Naive B cell (primary cell): ENCODE data around the gene CFL1. TPM values are rescaled to one million over a fixed set of nuclear protein-coding genes. Genes with fewer than 3 reads are reported as not detected.

Source experiments
- ATAC-seq, 2 donors: fragments of 150-1000 bp; cut with Tn5 transposase; 2 replicates each; pipeline ENCODE4 v1.10.0; 2021; ENCODE audit warnings: low read depth in 2 of 2, mild to moderate bottlenecking in 2 of 2, moderate library complexity in 2 of 2
- DNase-seq: peaks from one replicate; pipeline ENCODE4 v3.0.0; 2022
- H3K27ac Mint-ChIP-seq, 6 donors: one replicate each; pipeline ENCODE4 v1.8.0; 2020 to 2022; ENCODE audit warnings: mild to moderate bottlenecking in 6 of 6, mixed read lengths in 6 of 6, moderate library complexity in 5 of 6, inconsistent platforms in 2 of 6
- H3K27me3 Mint-ChIP-seq, 3 donors: one replicate each; pipeline ENCODE4 v1.8.0; 2021 to 2022; ENCODE audit warnings: mixed read lengths in 3 of 3, mild to moderate bottlenecking in 1 of 3
- H3K36me3 Mint-ChIP-seq, 2 donors: one replicate each; pipeline ENCODE4 v1.8.0; 2020 to 2022; ENCODE audit warnings: mixed read lengths in 2 of 2, inconsistent platforms in 1 of 2, mild to moderate bottlenecking in 1 of 2
- H3K4me1 Mint-ChIP-seq, 3 donors: one replicate each; pipeline ENCODE4 v1.8.0; 2020 to 2022; ENCODE audit warnings: mixed read lengths in 3 of 3, inconsistent platforms in 1 of 3, mild to moderate bottlenecking in 1 of 3, moderate library complexity in 1 of 3
- H3K4me3 Mint-ChIP-seq, 8 donors: one replicate each; pipeline ENCODE4 v1.8.0; 2020 to 2022; ENCODE audit warnings: mild to moderate bottlenecking in 8 of 8, mixed read lengths in 8 of 8, moderate library complexity in 8 of 8, inconsistent platforms in 2 of 8
- H3K9me3 Mint-ChIP-seq, 7 donors: one replicate each; pipeline ENCODE4 v1.8.0; 2020 to 2022; ENCODE audit warnings: mixed read lengths in 7 of 7, mild to moderate bottlenecking in 5 of 7, inconsistent platforms in 2 of 7, moderate library complexity in 1 of 7
- polyA plus RNA-seq, 6 donors: library from polyadenylated mRNA; unstranded; fragments of 300-500 nt; fragmentation: Illumina TruSeq; gene quantifications; one replicate each; pipeline ENCODE4 v1.2.3, GENCODE V29; 2021; ENCODE audit warnings: low read depth in 6 of 6

CFL1 gene
- polyA plus RNA-seq, 6 donors from 2014 or later, result 1,822 to 2,570 (median 2,214) TPM

- H3K36me3 Mint-ChIP-seq, result no peaks in the 10 kb centered on the region
- DNase-seq, result no peak
- no peaks in the 10 kb centered on the region for H3K9me3 Mint-ChIP-seq
- no peaks in the 10 kb centered on the region for H3K27me3 Mint-ChIP-seq
- H3K4me3 Mint-ChIP-seq, result peak overlapping the region in 6 of 8 donors; percentile 83 to 89 (median 87)
- no peak for ATAC-seq
- peaks cover 10 to 18% (median 16%) of the 10 kb centered on the region in 3 donors for H3K4me1 Mint-ChIP-seq
- peak overlapping the region in 4 of 6 donors; percentile 14 to 86 (median 45) for H3K27ac Mint-ChIP-seq
Measured at GRCh38 chr11:65816696-65817095, 41.3 kb downstream of the CFL1 start.

GRCh38 chr11:65814986-65815565 is 42.9 kb downstream of the CFL1 start:
- Mint-ChIP-seq H3K27me3 (no peaks in the 10 kb centered on the region), H3K36me3 (no peaks in the 10 kb centered on the region), H3K27ac (peak overlapping the region in 1 of 6 donors; percentile 87), H3K4me1 (peaks cover 10 to 16% (median 12%) of the 10 kb centered on the region in 3 donors), H3K4me3 (peak overlapping the region in 1 of 8 donors; percentile 55), H3K9me3 (no peaks in the 10 kb centered on the region)
- DNase-seq (no peak), ATAC-seq (no peak)

GRCh38 chr11:65814131-65814985 is 43.6 kb downstream of the CFL1 start:
- no peaks in the 10 kb centered on the region for H3K36me3 Mint-ChIP-seq
- H3K27ac Mint-ChIP-seq, result no peak overlapping the region
- H3K9me3 Mint-ChIP-seq, result no peaks in the 10 kb centered on the region

GRCh38 chr11:65811764-65812475 is 46.1 kb downstream of the CFL1 start:
- peaks cover 3 to 8% (median 5%) of the 10 kb centered on the region in 3 donors for H3K4me1 Mint-ChIP-seq
- ATAC-seq, result no peak

More at GRCh38 chr11:65814131-65814985, 43.6 kb downstream of the CFL1 start:
- DNase-seq (no peak), ATAC-seq (no peak)
- no peaks in the 10 kb centered on the region for H3K27me3 Mint-ChIP-seq
- H3K4me3 Mint-ChIP-seq, result peak overlapping the region in 1 of 8 donors; percentile 37
- peaks cover 10 to 16% (median 12%) of the 10 kb centered on the region in 3 donors for H3K4me1 Mint-ChIP-seq

GRCh38 chr11:65810046-65810868 is 47.7 kb downstream of the CFL1 start:
- peaks cover 0 to 4% (median 0%) of the 10 kb centered on the region in 3 donors for H3K4me1 Mint-ChIP-seq
- no peak overlapping the region for H3K4me3 Mint-ChIP-seq
- H3K27me3 Mint-ChIP-seq, result peaks cover 0 to 6% (median 0%) of the 10 kb centered on the region in 3 donors
- no peaks in the 10 kb centered on the region for H3K9me3 Mint-ChIP-seq
- ATAC-seq (peak; percentile 58 to 76), DNase-seq (no peak)
- H3K27ac Mint-ChIP-seq, result peak overlapping the region in 2 of 6 donors; percentile 77 to 81
- H3K36me3 Mint-ChIP-seq, result no peaks in the 10 kb centered on the region

More at GRCh38 chr11:65811764-65812475, 46.1 kb downstream of the CFL1 start:
- Mint-ChIP-seq H3K9me3 (no peaks in the 10 kb centered on the region), H3K27ac (peak overlapping the region in 1 of 6 donors; percentile 55), H3K4me3 (no peak overlapping the region), H3K27me3 (peaks cover 0 to 6% (median 0%) of the 10 kb centered on the region in 3 donors), H3K36me3 (no peaks in the 10 kb centered on the region)
- no peak for DNase-seq

GRCh38 chr11:65809496-65809895 is 48.5 kb downstream of the CFL1 start:
- H3K4me1 Mint-ChIP-seq, result peaks cover 0 to 4% (median 0%) of the 10 kb centered on the region in 3 donors
- H3K9me3 Mint-ChIP-seq, result no peaks in the 10 kb centered on the region
- no peaks in the 10 kb centered on the region for H3K36me3 Mint-ChIP-seq
- H3K27me3 Mint-ChIP-seq, result peaks cover 0 to 10% (median 5%) of the 10 kb centered on the region in 3 donors
- no peak for DNase-seq
- no peak for ATAC-seq
- H3K27ac Mint-ChIP-seq, result no peak overlapping the region
- no peak overlapping the region for H3K4me3 Mint-ChIP-seq

- Mint-ChIP-seq H3K9me3 (no peaks in the 10 kb centered on the region), H3K27me3 (peaks cover under 1 to 17% (median 10%) of the 10 kb centered on the region in 3 donors), H3K27ac (peak overlapping the region in 1 of 6 donors; percentile 72), H3K36me3 (no peaks in the 10 kb centered on the region), H3K4me3 (no peak overlapping the region), H3K4me1 (peaks cover 0 to 4% (median 0%) of the 10 kb centered on the region in 3 donors)
- DNase-seq (no peak), ATAC-seq (no peak)
Measured at GRCh38 chr11:65808744-65809341, 49.1 kb downstream of the CFL1 start.

- Mint-ChIP-seq H3K27ac (no peak overlapping the region), H3K4me1 (peaks cover 0 to 4% (median 0%) of the 10 kb centered on the region in 3 donors), H3K27me3 (peaks cover 11 to 34% (median 23%) of the 10 kb centered on the region in 3 donors), H3K9me3 (no peaks in the 10 kb centered on the region), H3K4me3 (no peak overlapping the region), H3K36me3 (no peaks in the 10 kb centered on the region)
- ATAC-seq (no peak), DNase-seq (no peak)
Measured at GRCh38 chr11:65806979-65807378, 51.0 kb downstream of the CFL1 start.

Other genes starting within 250 kb of the CFL1 start
- 10 to 100 TPM in 4 of 6 donors, 1 to 10 TPM in 2; 9.2 to 20.1 (median 11.9) TPM for gene MAP3K11, start 244.0 kb downstream of the CFL1 start, polyA plus RNA-seq
- gene PCNX3, start 242.4 kb downstream of the CFL1 start, polyA plus RNA-seq, result 1 to 10 TPM in 5 of 6 donors, not detected in 1; 1.7 to 5.9 (median 3.0) TPM
- gene SIPA1, start 220.1 kb downstream of the CFL1 start, polyA plus RNA-seq, result 100 to 1,000 TPM; 160 to 404 (median 207) TPM
- gene RELA, start 195.3 kb downstream of the CFL1 start, polyA plus RNA-seq, result 10 to 100 TPM; 36.3 to 72.2 (median 48.6) TPM
- gene KAT5, start 145.9 kb downstream of the CFL1 start, polyA plus RNA-seq, result 10 to 100 TPM; 38.9 to 71.8 (median 63.6) TPM
- 100 to 1,000 TPM in 3 of 6 donors, 10 to 100 TPM in 3; 59.3 to 126 (median 99.1) TPM for gene RNASEH2C, start 137.4 kb downstream of the CFL1 start, polyA plus RNA-seq
- 10 to 100 TPM in 2 of 6 donors, 1 to 10 TPM in 4; 3.4 to 17.2 (median 9.6) TPM for gene AP5B1, start 77.2 kb downstream of the CFL1 start, polyA plus RNA-seq
- not detected for gene OVOL1, start 71.1 kb downstream of the CFL1 start, polyA plus RNA-seq
- 1 to 10 TPM in 5 of 6 donors, not detected in 1; 1.2 to 2.6 (median 1.7) TPM for gene SNX32, start 24.2 kb downstream of the CFL1 start, polyA plus RNA-seq
- gene MUS81, start 2.3 kb upstream of the CFL1 start, polyA plus RNA-seq, result 10 to 100 TPM in 5 of 6 donors, 1 to 10 TPM in 1; 3.2 to 32.0 (median 22.8) TPM
- gene EFEMP2, start 14.6 kb upstream of the CFL1 start, polyA plus RNA-seq, result 1 to 10 TPM in 2 of 6 donors, under 1 TPM in 1, not detected in 3; 0.29 to 1.5 (median 1.1) TPM
- 1 to 10 TPM in 5 of 6 donors, under 1 TPM in 1; 0.68 to 7.2 (median 3.0) TPM for gene CTSW, start 21.7 kb upstream of the CFL1 start, polyA plus RNA-seq
- gene FIBP, start 30.3 kb upstream of the CFL1 start, polyA plus RNA-seq, result 100 to 1,000 TPM in 4 of 6 donors, 10 to 100 TPM in 2; 91.2 to 191 (median 107) TPM
- gene CCDC85B, start 32.5 kb upstream of the CFL1 start, polyA plus RNA-seq, result 10 to 100 TPM; 22.4 to 62.8 (median 45.3) TPM
- gene FOSL1, start 42.2 kb upstream of the CFL1 start, polyA plus RNA-seq, result under 1 TPM in 3 of 6 donors, not detected in 3; 0.25 to 0.34 (median 0.27) TPM
- gene C11orf68, start 60.9 kb upstream of the CFL1 start, polyA plus RNA-seq, result 10 to 100 TPM; 48.5 to 79.3 (median 68.4) TPM
- 10 to 100 TPM; 57.3 to 89.8 (median 71.1) TPM for gene DRAP1, start 61.2 kb upstream of the CFL1 start, polyA plus RNA-seq
- gene TSGA10IP, start 87.3 kb upstream of the CFL1 start, polyA plus RNA-seq, result not detected
- gene SART1, start 103.6 kb upstream of the CFL1 start, polyA plus RNA-seq, result 10 to 100 TPM; 13.9 to 39.7 (median 18.3) TPM
- 10 to 100 TPM in 5 of 6 donors, 1 to 10 TPM in 1; 4.9 to 34.2 (median 20.1) TPM for gene EIF1AD, start 144.0 kb upstream of the CFL1 start, polyA plus RNA-seq
- 100 to 1,000 TPM; 162 to 247 (median 189) TPM for gene BANF1, start 144.3 kb upstream of the CFL1 start, polyA plus RNA-seq
- gene CST6, start 153.8 kb upstream of the CFL1 start, polyA plus RNA-seq, result not detected
- gene CATSPER1, start 168.3 kb upstream of the CFL1 start, polyA plus RNA-seq, result under 1 TPM in 1 of 6 donors, not detected in 5; 0.11 TPM
- not detected for gene GAL3ST3, start 191.0 kb upstream of the CFL1 start, polyA plus RNA-seq
- 100 to 1,000 TPM in 1 of 6 donors, 10 to 100 TPM in 5; 68.8 to 106 (median 85.2) TPM for gene SF3B2, start 194.2 kb upstream of the CFL1 start, polyA plus RNA-seq
- 100 to 1,000 TPM in 1 of 6 donors, 10 to 100 TPM in 5; 44.3 to 133 (median 57.3) TPM for gene PACS1, start 212.1 kb upstream of the CFL1 start, polyA plus RNA-seq